Kidney epithelial cell (primary cell): ENCODE results near the gene U2SURP. TPM values are rescaled to one million over a fixed set of nuclear protein-coding genes. Genes with fewer than 3 reads are reported as not detected.

Source experiments
- DNase-seq: peaks from one replicate; pipeline ENCODE4 v3.0.0-alpha.2; 2010; ENCODE audit warnings: low read depth
- H3K27me3 ChIP-seq: 2 replicates; pipeline ENCODE4 v1.6.0; 2011; ENCODE audit warnings: low read length; ENCODE audit not compliant: control insufficient read depth, insufficient read depth
- H3K36me3 ChIP-seq: 2 replicates; pipeline ENCODE4 v1.5.1; 2011; ENCODE audit warnings: low read length; ENCODE audit not compliant: control insufficient read depth, insufficient read depth
- H3K4me3 ChIP-seq: 2 replicates; pipeline ENCODE4 v1.5.1; 2011; ENCODE audit warnings: low read depth, mild to moderate bottlenecking, control low read depth, low read length
- total RNA-seq: library from RNA; depleted of rRNA; stranded (reverse); fragments of >200 nt; gene quantifications from 2 replicates; pipeline ENCODE4 v1.2.3, GENCODE V29; 2015
- TF ChIP-seq, protein P1 (sequence below): IDR thresholded peaks from 2 replicates; pipeline ENCODE4 v1.5.1; 2011; ENCODE audit warnings: mild to moderate bottlenecking, moderate library complexity, low read length, control low read depth, inconsistent platforms; ENCODE audit not compliant: insufficient read depth, poor library complexity, severe bottlenecking

U2SURP gene
- total RNA-seq, 1 donor from 2014 or later = 60.6 TPM

DNA sequence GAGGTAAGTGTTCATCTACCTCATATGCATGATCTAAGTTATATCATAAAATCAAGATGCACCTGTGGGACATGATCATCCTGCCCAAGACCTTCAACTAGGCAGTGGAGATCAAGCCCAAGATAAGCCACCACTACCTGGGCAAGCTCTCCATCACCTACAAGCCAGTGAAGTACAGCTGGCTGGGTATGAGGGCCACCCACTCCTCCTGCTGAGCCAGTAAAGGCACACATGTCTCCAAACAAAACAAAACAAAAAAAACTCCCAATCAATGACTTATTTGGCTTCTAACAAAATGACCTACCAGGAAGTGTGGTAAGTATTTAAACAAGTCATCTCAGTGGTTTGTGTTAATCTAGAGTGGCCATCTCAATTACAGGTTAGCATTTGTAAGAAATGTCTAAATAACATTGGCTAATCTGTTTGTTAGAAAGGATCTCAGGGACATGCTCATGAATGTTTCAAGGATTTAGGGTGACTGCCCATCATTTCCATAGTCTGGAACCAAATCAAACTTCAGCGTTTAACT is 41.0 kb upstream of the U2SURP start:
- H3K4me3 ChIP-seq = no peak overlapping the region
- DNase-seq = no peak
- H3K36me3 ChIP-seq = no peaks in the 10 kb centered on the region
- peaks cover 10% of the 10 kb centered on the region for H3K27me3 ChIP-seq
- TF ChIP-seq, protein P1, sequence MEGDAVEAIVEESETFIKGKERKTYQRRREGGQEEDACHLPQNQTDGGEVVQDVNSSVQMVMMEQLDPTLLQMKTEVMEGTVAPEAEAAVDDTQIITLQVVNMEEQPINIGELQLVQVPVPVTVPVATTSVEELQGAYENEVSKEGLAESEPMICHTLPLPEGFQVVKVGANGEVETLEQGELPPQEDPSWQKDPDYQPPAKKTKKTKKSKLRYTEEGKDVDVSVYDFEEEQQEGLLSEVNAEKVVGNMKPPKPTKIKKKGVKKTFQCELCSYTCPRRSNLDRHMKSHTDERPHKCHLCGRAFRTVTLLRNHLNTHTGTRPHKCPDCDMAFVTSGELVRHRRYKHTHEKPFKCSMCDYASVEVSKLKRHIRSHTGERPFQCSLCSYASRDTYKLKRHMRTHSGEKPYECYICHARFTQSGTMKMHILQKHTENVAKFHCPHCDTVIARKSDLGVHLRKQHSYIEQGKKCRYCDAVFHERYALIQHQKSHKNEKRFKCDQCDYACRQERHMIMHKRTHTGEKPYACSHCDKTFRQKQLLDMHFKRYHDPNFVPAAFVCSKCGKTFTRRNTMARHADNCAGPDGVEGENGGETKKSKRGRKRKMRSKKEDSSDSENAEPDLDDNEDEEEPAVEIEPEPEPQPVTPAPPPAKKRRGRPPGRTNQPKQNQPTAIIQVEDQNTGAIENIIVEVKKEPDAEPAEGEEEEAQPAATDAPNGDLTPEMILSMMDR = no peak

DNA sequence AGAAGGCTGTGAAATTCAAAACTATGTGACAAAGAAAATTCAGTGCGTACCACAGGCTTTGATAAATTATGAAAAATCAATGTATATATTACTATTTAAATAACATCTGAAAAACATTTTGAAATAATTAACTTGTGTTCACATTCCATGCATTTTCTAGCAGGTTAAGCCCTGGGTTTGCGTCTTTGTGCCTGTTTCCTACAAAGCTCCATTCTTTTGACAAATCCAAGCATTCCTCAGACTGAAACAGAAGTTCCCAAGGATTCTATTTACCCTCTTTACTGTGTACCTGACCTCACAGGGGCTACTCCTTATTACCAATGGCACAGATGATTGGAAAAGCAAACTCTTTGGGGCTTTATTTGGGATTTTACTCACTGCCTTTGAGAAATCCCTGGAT is 39.8 kb upstream of the U2SURP start:
- Histone ChIP-seq H3K27me3 (peaks cover 10% of the 10 kb centered on the region), H3K4me3 (no peak overlapping the region), H3K36me3 (no peaks in the 10 kb centered on the region)
- DNase-seq = no peak
- TF ChIP-seq, protein P1 = no peak

DNA sequence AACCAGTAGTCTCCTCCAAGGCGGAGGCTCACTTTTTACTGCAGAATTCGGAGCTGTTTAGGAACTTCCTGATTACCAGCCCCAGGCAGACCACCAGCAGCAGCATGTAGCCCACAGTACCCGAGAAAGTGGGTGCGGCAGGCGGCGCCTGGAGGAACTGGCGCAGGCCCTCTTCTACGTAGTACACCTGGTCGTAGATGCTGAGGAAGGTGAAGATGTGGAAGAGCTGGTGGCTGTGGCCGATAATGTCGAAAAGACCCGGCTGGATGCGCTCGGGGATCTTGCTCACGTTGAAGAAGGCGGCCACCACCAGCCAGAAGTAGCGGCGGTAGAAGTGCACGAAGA is 39.2 kb upstream of the U2SURP start:
- DNase-seq = no peak
- H3K4me3 ChIP-seq = no peak overlapping the region
- no peaks in the 10 kb centered on the region for H3K36me3 ChIP-seq
- peaks cover 10% of the 10 kb centered on the region for H3K27me3 ChIP-seq
- TF ChIP-seq, protein P1 = no peak

DNA sequence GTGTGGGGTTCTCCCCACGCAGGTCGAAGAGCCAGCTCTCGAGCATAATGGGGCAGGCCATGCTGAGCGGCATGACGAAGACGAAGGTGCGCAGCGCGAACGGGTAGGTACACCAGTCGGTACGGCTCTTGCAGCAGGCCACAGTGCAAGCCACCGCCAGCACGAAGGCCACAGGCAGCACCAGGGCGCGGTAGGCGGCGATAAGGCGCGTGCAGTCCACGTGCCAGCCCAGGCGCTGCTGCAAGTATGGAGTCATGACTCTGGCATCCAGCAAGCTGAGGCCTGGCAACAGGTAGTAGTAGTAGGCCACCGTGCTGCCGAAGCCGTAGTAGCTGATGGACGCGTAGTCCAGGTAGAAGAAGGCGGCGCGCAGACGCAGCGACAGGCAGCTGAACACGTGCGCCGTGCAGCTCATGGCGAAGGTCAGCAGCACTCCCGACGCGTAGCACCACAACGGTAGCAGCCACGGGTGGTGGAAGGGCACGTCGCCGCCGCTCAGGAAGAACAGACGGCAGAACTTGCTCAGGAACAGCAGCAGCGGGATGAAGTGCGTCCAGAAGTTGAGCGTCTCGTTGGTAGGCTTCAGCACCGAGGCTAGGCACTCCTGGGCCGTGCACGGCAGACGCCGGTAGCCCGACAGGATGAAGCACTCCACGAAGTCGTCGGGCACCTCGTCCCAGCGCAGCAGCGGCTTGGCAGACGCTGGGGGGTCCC is 38.7 kb upstream of the U2SURP start:
- DNase-seq = no peak
- TF ChIP-seq, protein P1 = no peak
- Histone ChIP-seq H3K27me3 (peaks cover 10% of the 10 kb centered on the region), H3K4me3 (peak overlapping the region; percentile 49), H3K36me3 (no peaks in the 10 kb centered on the region)

DNA sequence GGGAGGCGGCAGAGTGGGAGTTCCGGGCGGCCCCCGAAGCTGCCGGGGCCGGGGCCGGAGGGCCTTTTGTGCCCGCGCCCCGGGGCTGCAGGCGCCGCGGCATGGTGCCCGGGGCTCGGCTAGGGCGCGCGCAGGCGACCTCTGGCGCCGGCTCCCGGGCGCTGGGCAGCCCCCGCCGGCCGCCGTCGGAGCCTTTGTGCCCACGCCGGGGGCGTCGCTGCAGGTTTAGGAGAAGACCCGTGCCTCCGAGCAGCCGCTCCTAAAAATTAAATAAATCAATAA is 38.2 kb upstream of the U2SURP start:
- TF ChIP-seq, protein P1 = no peak
- H3K4me3 ChIP-seq = peak overlapping the region; percentile 49
- no peaks in the 10 kb centered on the region for H3K36me3 ChIP-seq
- peaks cover 10% of the 10 kb centered on the region for H3K27me3 ChIP-seq
- DNase-seq = no peak

DNA sequence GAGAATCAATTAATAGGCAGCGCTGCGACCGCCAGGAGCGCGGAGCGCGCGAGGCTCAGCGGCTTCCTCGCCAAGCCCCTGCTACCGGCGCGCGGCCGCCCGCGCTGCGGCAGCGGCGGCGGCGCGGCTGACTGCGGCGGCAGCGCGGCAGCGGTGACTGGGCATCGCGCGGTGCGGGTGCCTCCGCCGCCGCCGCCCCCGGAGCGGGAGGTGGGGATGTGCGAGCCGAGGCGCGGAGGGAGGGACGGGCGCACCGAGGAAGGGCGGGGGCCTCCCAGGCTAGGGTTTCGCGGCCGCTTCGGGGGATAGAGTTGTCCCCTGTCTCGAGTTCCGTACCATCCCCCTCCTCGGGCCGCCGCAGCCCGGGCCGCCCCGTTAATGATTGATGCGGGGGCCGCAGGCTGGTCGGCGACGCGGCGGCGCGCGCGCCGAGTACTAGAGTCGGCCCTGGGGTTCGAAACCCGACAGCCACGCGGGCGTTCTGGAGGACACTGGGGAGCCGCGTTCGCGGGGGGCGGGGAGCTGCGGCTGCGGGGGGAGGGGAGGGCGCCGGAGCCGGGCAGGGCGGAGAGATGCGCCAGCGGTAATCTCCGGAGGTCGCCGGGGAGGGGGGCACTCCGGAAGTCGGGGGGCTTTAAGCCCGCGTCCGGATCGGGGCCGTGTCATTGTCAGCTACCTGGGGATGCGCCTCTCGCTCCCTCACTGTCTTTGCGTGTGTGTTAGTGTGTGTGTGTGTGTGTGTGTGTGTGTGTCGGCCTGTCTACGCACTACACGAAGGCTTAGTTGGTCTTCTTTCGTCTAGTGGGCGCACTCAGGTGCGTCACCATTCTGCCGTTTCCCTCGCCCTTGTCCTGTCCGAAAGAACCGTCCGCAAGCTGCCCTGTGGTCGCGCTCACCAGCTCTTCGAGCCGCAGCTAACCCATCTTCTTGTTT is 37.6 kb upstream of the U2SURP start, which contains the start of gene PAQR9:
Gene PAQR9 (minus strand): TSS at position 159 of the 933 bp plus-strand sequence. CDS start 338 bp downstream, outside the sequence.
- peak within 1 kb of the TSS; percentile 49 for H3K4me3 ChIP-seq
- DNase-seq = no peak
- no peaks in the 10 kb centered on the region for H3K36me3 ChIP-seq
- H3K27me3 ChIP-seq = peaks cover 10% of the 10 kb centered on the region
- TF ChIP-seq, protein P1 = no peak
